PC-9 (cell line): ENCODE data around the gene EPHA3. TPM values are rescaled to one million over a fixed set of nuclear protein-coding genes. Genes with fewer than 3 reads are reported as not detected.

ENCODE experiments used
- BruUV-seq: library from RNA; stranded (reverse); fragments of 400-500 nt; replicated peaks from 2 replicates; lab custom pipeline; 2021; lab: Mats Ljungman, UMichigan
- CTCF ChIA-PET: fragments of 300-600 bp; sonication (Branson Sonifier 250); formaldehyde crosslinking; loops from one replicate; lab custom pipeline; 2022; ENCODE audit warnings: antibody characterized with exemption; lab: Charles Lee
- POLR2A ChIA-PET: fragments of 300-600 bp; sonication (Branson Sonifier 250); formaldehyde crosslinking; loops from one replicate; lab custom pipeline; 2022; ENCODE audit warnings: antibody characterized with exemption; ENCODE audit not compliant: unreplicated experiment; lab: Charles Lee
- DNase-seq, 2 experiments: peaks; one replicate each; pipeline versions ENCODE4 v3.0.0 to v3.0.0-alpha.2; 2015 to 2022; ENCODE audit warnings: mixed read lengths in 1 of 2
- H2AFZ ChIP-seq: fragments of 200-600 bp; sonication (generic); 2 replicates; pipeline ENCODE4 v1.8.1; 2017; ENCODE audit warnings: antibody characterized with exemption
- H3F3A ChIP-seq: fragments of 200-600 bp; sonication (generic); 2 replicates; pipeline ENCODE4 v1.8.1; 2017; ENCODE audit warnings: antibody characterized with exemption, mild to moderate bottlenecking, low read depth; ENCODE audit not compliant: insufficient read depth
- H3K27ac ChIP-seq: fragments of 200-600 bp; sonication (generic); 2 replicates; pipeline ENCODE4 v1.6.1; 2016; ENCODE audit warnings: mixed run types
- H3K27me3 ChIP-seq: fragments of 200-600 bp; sonication (generic); 2 replicates; pipeline ENCODE4 v1.6.1; 2016; ENCODE audit warnings: low read depth, mixed run types; ENCODE audit not compliant: insufficient read depth
- H3K36me3 ChIP-seq: fragments of 200-600 bp; sonication (generic); 2 replicates; pipeline ENCODE4 v1.6.1; 2016; ENCODE audit warnings: low read depth, mixed run types
- H3K4me1 ChIP-seq: fragments of 200-600 bp; sonication (generic); replicated peaks from 2 replicates; pipeline ENCODE4 v1.6.1; 2016; ENCODE audit warnings: mixed run types; ENCODE audit not compliant: insufficient read depth
- H3K4me2 ChIP-seq: fragments of 200-600 bp; sonication (generic); 2 replicates; pipeline ENCODE4 v1.6.1; 2017; ENCODE audit warnings: mixed run types
- H3K4me3 ChIP-seq: fragments of 200-600 bp; sonication (generic); 2 replicates; pipeline ENCODE4 v1.6.1; 2016; ENCODE audit warnings: mixed run types
- H3K79me2 ChIP-seq: fragments of 200-600 bp; sonication (generic); 2 replicates; pipeline ENCODE4 v1.6.1; 2017; ENCODE audit warnings: low read depth, mixed run types
- H3K9me2 ChIP-seq: fragments of 200-600 bp; sonication (generic); 2 replicates; pipeline ENCODE4 v1.8.1; 2017; ENCODE audit warnings: mild to moderate bottlenecking; ENCODE audit not compliant: insufficient read depth
- H3K9me3 ChIP-seq: fragments of 200-600 bp; sonication (generic); 2 replicates; pipeline ENCODE4 v1.8.1; 2016; ENCODE audit warnings: low read depth; ENCODE audit not compliant: insufficient read depth
- H4K20me1 ChIP-seq: fragments of 200-600 bp; sonication (generic); 2 replicates; pipeline ENCODE4 v1.8.1; 2017; ENCODE audit not compliant: insufficient read depth
- CTCF ChIP-seq: fragments of 200-600 bp; sonication (generic); conservative IDR thresholded peaks from 2 replicates; pipeline ENCODE4 v1.6.1; 2017; ENCODE audit warnings: mixed run types, antibody characterized with exemption, mild to moderate bottlenecking, moderate library complexity
- EZH2 ChIP-seq: fragments of 200-600 bp; sonication (generic); IDR thresholded peaks from 2 replicates; pipeline ENCODE4 v1.8.0; 2017; ENCODE audit warnings: antibody characterized with exemption, low read depth
- intact Hi-C: fragments of 100-400 bp; cut with micrococcal nuclease; formaldehyde crosslinking; loops from one replicate; pipeline ENCODE4 v1.10.0; 2022; ENCODE audit not compliant: unreplicated experiment
- total RNA-seq: library from RNA; stranded (reverse); gene quantifications from 2 replicates; pipeline ENCODE4 v1.2.3, GENCODE V29; 2021

The EPHA3 gene
- total RNA-seq, 1 experiment from 2014 or later: not detected

- Histone ChIP-seq H3K36me3 (no peaks in the 10 kb centered on the region), H4K20me1 (no peaks in the 10 kb centered on the region), H3F3A (no peaks in the 10 kb centered on the region), H3K27me3 (no peaks in the 10 kb centered on the region), H3K9me2 (no peaks in the 10 kb centered on the region), H3K4me2 (no peak overlapping the region), H2AFZ (no peak overlapping the region; the same call in 1 of the 2 replicates), H3K4me1 (no peaks in the 10 kb centered on the region), H3K79me2 (no peaks in the 10 kb centered on the region), H3K4me3 (no peak overlapping the region), H3K27ac (no peak overlapping the region), H3K9me3 (no peaks in the 10 kb centered on the region)
- POLR2A ChIA-PET: interaction anchor here (0.6 kb wide), 1 partner anchor 9 kb away, joined by 3 read pairs; no protein-coding TSS in a partner anchor
- BruUV-seq: no TSS peak
- TF ChIP-seq EZH2 (no peak), CTCF (no peak)
- intact Hi-C loops: no loop called here
- CTCF ChIA-PET: no interaction called here
- no peak for DNase-seq
Observed at GRCh38 chr3:89287902-89288508, 180.6 kb downstream of the EPHA3 start.

GRCh38 chr3:89289574-89290190, 182.3 kb downstream of the EPHA3 start:
- no peak for DNase-seq
- H3K27ac ChIP-seq: no peak overlapping the region
- H3K27me3 ChIP-seq: no peaks in the 10 kb centered on the region
- no TSS peak for BruUV-seq
- no peaks in the 10 kb centered on the region for H4K20me1 ChIP-seq
- H3K4me3 ChIP-seq: no peak overlapping the region
- H3K79me2 ChIP-seq: no peaks in the 10 kb centered on the region
- CTCF ChIA-PET: no interaction called here
- intact Hi-C loops: no loop called here
- no peaks in the 10 kb centered on the region for H3K9me2 ChIP-seq
- H2AFZ ChIP-seq: no peak overlapping the region
- no peak for TF ChIP-seq EZH2
- no peak for TF ChIP-seq CTCF
- H3K36me3 ChIP-seq: no peaks in the 10 kb centered on the region
- H3F3A ChIP-seq: no peaks in the 10 kb centered on the region
- no peaks in the 10 kb centered on the region for H3K4me1 ChIP-seq
- POLR2A ChIA-PET: no interaction called here
- H3K4me2 ChIP-seq: no peak overlapping the region
- no peaks in the 10 kb centered on the region for H3K9me3 ChIP-seq

DNA sequence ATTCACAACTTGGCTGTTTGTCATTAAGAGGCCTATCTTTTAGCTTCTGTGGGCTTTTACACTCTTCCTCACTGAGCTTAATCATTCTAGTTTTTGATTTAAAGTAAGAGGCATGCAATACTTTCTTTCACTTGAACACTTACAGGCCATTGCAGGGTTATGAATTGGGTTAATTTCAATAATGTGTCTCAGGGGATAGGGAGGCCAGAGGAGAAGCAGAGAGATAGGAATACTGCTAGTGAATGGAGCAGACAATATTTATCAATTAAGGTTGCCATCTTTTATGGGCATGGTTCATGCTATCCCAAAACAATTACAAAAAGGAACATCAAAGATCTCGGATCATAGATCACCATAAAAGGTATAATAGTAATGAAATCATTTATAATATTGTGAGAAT, 189.8 kb downstream of the EPHA3 start:
- Histone ChIP-seq H3K27me3 (no peaks in the 10 kb centered on the region), H3K79me2 (no peaks in the 10 kb centered on the region), H3K27ac (no peak overlapping the region), H3K9me3 (no peaks in the 10 kb centered on the region), H3K4me1 (no peaks in the 10 kb centered on the region), H3K4me3 (no peak overlapping the region), H2AFZ (no peak overlapping the region), H3K36me3 (no peaks in the 10 kb centered on the region), H4K20me1 (no peaks in the 10 kb centered on the region), H3K9me2 (no peaks in the 10 kb centered on the region), H3K4me2 (no peak overlapping the region), H3F3A (no peaks in the 10 kb centered on the region)
- intact Hi-C loops: no loop called here
- BruUV-seq: no TSS peak
- ChIA-PET POLR2A (interaction anchor here (0.6 kb wide), 1 partner anchor 9 kb away, joined by 3 read pairs; no protein-coding TSS in a partner anchor), CTCF (no interaction called here)
- no peak for DNase-seq
- TF ChIP-seq CTCF (no peak), EZH2 (no peak)
